Measurements from ENCODE around the gene SIGLEC11.
"Not testable (repeated sequence)": the region's sequence is repeated elsewhere in the genome, so short reads cannot be mapped to it uniquely, and the experiment has no call there.

SIGLEC11 gene

DNA sequence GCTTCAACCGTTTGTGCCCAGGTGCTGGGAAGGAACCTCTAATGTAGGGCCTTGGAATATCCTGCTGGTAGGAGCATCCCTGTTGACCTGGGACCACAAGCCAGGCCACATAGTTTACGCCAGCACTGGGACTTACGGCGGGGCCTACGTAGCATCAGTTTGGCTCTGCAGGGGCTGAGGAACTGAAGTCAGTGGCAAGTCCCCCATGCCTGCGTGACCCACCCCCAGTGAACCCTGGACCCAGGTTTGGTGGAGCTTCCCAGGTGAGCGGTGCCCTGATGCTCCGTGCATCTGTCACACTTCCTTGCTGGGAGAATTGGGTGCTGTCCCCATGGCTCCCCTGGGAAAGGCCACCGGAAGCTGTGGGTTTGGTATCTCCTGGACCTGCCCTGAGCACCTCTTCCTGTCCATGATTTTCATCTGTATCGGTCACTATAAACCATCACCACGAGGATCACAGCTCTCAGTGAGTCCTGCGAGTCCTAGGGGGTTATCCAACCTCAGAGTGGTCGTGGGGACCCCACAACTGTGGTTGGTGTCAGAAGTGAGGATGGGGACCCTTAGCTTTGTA, 9.9 kb downstream of the SIGLEC11 start:
- no peak for DNase-seq

DNA sequence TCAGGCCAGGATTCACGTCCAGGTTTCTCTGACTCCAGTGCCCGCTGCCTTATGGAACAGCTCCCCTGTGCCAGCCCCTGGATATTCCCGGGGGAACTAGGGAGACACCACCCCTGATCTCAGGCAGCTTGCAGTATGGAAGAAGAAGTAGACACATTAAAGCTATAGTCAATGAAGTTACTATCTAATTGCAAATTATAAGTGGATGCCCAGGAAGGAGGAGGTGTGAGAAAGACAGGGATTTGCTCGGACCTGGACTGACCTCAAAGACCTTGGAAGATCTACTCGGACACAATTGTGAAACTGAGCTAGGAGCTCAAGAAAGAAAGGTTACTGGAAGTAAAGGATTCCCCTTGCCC, 10.4 kb downstream of the SIGLEC11 start:
- no peak for DNase-seq

DNA sequence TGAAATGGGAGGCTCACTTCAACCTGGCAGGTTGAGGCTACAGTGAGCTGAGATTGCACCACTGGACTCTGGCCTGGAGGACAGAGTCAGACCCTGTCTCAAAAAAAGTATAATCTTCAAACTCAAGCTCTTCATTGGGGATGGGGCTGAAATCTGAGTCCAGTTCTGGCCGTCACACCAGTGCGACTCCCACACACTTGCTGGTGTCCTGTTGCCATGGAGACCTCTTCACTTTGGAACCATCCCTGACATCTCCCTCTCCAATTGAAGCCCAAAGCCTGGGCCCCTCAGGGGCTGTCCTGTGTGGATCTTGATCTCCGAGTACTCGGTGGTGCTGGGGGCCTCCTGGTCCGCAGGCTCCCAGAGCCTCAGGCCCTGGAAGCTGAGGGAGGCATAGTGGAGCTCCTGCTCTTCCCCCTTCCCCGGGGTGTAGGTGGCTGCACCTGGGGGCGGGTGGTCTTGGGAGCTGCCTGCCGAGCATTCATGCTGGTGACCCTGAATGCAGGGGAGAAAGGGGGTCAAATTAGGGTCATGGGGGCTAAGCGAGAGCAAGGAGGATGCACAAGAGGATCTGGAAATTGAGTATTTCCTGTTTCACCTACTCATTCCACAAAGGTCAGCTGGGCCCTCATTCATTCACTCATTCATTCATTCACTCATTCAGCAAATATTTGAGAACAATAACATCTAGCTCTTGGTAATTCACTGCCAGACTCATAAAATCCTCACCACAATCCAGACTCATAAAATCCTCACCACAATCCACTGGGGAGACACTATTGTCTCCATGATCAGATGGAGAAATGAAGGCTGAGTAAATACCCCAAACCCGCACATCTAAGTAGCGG, 11.0 kb downstream of the SIGLEC11 start:
- DNase-seq, result no peak

DNA sequence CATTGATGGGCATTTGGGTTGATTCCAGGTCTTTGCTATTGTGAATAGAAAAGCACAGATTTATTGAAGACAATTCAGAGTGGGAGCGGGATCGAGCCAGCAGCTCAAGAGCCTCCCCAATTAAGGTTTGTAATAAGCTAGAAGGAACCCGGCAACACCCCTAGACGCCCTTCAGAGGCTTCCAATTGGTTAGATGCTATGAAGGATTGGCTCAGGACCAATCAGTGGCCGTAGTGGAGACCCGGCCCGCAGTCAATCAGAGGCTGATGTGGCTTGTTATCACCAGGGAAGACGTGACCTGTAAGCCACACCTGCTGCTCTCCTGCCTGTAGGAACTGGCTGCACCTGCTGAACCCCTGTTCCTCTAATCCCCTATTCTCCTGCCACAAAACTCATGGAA, 14.6 kb downstream of the SIGLEC11 start:
- no peak for DNase-seq

DNA sequence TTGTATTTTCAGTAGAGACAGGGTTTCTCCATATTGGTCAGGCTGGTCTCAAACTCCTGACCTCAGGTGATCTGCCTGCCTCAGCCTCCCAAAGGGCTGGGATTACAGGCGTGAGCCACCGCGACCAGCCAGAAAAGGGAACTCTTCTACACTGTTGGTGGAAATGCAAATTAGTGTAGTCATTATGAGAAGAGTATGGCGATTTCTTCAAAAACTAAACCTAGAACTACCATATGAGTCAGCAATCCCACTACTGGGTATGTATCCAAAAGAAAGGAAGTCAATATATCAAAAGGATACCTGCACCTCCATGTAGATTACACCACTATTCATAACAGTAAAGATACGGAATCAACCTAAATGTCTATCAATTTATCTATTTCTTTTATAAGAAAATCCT, 16.4 kb downstream of the SIGLEC11 start:
- not testable (repeated sequence) for DNase-seq

DNA sequence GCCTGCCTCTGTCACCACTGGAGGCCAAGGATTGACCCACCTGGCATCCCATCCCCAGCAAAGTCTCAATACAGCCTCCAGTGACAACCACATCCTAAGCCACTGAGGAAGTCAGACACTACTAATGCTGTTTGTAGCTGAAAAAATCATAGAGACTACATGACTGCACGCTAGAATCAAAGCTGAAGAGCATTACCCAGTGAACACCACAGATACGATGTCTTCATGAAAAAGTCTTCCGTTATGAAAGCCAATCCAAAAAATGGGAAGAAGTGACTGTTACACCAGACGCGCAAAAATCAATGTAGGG, 20.5 kb downstream of the SIGLEC11 start:
- DNase-seq, result no peak

DNA sequence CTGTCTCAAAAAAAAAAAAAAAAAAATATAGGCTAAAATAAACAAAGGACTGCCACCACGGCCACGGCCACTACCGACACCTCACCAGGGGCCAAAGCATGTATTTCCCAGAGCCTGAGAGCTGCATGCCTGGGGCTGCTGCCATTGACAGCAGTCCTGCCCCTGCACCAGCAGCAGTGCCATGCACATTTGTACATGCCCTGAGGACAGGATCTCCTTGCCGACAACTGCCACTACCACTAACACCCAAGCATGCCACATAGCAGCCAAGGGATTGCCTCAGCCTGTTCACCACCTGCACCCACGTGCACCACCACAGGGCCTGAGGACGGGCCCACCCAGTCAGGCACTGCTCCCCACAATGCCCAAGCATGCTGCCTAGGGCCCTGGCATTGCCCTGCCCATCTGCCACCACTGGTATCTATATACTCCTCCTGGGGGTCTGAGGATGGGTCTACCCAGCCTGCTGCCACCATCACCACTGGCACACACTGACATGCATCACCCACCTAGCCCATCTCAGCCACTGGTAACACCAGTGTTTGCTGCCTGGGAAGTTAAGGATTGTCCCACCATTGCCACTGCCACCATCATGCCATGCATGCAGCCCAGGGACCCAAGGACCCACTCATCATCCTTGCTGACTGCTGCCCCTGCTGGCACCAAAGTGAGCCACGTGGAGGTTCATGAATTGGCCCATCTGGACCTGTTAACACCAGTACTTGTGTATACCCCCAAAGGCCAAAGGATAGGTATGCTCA, 21.1 kb downstream of the SIGLEC11 start:
- DNase-seq, result no peak

DNA sequence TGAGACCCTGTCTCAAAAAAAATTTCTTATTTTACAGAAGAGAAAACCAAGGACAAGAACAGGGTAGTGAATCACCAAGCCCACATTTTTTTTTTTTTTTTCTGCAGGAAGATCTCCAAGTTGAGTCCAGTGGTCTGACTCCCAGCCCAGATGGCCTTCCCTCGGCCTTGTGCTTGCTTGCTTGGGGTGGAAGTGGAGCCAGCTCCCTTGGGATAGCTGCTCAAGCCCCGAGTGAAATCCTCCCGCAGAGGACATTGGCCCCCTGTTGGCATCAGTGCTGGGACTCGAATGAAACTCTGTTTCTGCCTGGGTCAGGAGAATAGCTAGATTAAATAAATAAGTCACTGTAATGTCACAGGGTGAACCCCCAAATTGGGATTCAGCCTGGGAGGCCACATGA, 22.3 kb downstream of the SIGLEC11 start:
- no peak for DNase-seq

DNA sequence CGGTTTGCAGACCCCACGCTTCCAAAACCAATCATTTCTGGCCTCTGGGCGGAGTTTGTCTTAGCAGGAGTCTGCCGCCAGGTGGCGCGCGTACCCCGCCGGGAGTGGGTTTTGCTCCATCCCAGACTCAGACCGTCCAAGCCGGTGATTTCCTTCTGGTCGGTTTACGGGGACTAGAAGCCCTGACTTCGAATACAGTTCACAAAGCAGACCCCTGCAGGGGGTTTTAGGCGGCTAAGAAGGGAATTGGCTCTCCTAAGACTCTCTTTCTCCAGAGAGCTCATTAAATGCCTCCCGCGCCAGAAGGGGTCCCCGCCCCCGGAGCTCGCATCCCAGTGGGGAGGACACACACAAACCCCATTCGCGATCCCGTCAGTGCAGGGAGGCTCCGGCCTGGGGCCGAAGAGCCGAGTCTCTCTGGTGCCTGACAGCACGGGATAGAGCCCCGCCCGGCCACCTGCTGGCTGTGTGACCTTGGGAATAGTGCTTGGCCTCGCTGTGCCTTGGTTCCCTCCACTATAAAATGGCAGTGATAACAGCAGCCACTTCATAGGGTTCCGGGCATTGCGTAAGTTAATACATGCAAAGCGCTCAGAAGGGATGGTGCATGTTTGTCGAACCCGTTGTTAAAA, 23.1 kb downstream of the SIGLEC11 start:
- DNase-seq, result peak; percentile 75

DNA sequence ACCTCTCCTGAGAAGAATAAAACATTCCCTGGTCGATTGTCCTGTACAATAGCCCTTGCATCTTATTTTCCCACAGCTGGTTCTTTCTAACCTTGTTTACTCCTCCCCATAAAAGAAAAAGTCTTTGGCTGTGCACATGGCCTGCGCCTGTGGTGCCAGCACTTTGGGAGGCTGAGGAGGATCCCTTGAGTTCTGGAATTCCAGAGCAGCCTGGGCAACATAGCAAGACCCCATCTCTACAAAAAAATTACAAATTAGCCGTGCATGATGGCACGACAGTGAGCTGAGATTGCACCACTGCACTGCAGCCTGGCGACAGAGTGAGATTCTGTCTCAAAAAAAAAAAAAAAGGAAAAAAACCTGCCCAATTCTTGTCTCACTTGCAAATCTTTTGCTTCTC, 24.4 kb downstream of the SIGLEC11 start:
- no peak for DNase-seq

DNA sequence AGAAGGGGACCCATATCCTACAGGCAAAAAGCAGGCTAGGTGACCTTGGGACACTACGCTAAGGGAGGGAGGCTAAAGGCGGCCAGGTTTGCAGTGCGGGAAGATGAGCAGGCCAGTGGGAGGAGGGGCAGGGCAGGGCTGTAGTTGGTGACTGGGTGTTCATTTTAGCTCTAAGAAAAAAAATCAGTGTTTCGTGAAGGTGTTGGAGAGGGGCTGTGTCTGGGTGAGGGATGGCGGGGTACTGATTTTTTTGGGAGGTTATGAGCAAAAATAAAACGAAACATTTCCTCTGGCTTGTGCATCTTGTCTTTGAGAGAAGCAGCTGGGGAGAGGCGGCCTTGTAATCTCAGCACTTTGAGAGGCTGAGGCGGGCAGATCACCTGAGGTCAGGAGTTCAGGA, 27.3 kb downstream of the SIGLEC11 start:
- no peak for DNase-seq

DNA sequence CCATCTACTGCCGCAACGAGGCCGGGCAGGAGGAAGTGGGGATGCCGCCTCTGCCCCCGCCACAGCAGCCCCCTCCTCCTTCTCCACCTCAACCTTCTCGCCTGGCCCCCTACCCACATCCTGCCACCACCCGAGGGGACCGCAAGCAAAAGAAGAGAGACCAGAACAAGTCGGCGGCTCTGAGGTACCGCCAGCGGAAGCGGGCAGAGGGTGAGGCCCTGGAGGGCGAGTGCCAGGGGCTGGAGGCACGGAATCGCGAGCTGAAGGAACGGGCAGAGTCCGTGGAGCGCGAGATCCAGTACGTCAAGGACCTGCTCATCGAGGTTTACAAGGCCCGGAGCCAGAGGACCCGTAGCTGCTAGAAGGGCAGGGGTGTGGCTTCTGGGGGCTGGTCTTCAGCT, 28.2 kb downstream of the SIGLEC11 start:
- peak; percentile 20 for DNase-seq

DNA sequence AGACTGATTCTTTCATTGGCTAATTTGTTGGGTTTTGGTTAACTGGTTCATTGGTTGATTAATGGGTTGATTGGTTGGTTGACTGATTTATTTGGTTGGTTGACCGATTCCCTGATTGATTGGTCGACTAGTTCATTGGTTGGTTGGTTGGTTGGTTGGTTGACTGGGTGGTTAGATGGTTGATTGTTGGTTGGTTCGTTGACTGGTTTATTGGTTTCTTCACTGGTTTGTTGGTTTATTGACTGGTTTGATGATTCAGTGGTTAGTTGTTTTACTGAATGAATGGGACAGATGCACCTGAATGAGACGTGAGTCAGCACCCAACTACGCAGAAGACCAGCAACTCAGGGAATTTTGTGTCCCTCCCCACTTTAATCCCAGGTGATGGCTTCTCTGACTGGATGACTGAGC, 28.9 kb downstream of the SIGLEC11 start:
- no peak for DNase-seq

DNA sequence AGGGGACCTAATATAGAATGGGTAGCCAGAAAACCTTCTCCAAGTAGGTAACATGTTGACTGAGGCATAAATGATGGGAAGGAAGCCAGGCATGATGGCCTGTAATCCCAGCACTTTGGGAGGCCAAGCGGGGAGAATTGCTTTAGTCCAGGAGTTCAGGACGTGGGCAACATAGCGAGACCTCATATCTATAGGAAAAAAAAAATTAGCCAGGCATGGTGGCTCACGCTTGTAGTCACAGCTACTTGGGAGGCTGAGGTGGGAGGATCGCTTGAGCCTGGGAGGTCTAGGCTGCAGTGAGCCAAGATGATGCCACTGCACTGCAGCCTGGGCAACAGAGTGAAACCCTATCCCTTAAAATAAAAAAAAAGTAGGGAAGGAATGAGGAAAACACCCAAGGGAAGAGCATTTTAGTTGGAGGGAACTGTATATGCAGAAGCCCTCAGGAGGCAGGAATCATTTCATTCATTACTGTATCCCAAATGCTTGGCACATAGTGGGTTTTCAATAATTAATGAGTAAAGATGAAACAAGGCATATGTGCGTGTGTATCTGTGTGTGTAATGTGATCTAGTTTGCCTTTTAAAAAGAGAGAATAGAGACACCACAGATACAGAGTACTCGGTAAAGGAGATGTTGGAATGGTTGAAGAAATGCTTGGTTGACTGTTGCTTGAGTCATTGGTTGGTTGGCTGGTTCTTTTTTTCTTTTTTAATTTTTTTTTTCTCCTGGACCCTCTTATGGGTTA, 29.5 kb downstream of the SIGLEC11 start:
- DNase-seq, result no peak

DNA sequence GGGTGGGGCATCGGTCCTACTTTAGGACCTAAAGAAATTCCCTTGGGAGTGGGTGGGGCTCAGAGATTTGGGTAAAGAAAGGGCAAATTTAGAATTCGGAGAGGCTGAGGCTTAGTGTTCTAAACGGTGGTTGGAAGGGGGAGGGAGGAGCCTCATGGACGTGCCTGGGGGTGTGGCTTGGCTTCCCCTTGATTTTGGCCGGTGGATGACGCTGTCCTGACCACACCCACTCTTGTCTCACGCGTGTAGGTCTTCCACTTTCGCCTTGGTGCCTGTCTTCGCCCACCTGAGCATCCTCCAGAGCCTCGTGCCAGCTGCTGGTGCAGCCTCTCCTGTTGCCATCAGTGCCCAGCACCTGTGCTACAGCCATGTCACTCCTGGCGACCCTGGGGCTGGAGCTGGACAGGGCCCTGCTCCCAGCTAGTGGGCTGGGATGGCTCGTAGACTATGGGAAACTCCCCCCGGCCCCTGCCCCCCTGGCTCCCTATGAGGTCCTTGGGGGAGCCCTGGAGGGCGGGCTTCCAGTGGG, 30.4 kb downstream of the SIGLEC11 start:
- no peak for DNase-seq

DNA sequence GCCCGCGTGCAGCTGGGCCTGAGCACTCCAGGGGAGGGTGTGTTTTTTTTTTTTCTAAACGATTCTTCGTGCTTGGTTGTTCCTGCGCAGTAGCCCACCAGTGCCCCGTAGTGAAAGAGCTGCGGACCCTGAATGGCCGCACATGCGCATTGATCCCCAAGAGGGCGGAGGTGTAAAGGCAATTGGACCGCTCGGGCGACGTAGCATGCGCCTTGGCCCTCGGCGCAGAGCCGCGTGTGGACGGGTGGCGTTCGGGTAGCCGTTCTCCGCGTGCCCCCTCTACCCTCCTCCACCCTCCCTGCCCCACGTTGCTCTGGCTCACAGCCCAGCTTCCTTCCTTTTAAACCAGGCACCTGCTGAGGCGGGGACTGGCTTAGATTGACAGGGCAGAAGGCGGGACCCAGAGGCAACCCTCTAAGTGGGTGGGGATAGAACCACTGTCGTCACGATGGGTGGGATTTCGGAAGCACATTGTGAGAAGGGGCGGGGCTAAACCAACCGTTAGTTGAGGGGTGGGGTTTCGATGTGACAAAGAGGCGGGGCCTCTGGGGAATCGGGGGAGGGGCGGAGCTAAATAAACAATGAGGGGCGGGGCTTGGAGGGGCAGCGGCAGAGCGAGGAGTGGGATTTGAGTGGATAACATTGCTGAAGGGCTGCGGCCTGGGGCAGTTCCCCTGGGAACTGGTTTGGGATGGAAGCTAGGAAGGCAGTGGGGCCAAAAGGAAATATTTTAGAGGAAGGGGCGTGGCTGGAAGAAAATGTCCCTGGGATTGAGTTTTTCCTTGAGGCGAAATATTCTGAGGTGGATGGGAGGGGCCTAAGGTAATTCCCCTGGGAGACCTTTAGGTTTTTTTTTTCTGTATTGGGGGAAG, 31.1 kb downstream of the SIGLEC11 start:
- peak; percentile 86 for DNase-seq

DNA sequence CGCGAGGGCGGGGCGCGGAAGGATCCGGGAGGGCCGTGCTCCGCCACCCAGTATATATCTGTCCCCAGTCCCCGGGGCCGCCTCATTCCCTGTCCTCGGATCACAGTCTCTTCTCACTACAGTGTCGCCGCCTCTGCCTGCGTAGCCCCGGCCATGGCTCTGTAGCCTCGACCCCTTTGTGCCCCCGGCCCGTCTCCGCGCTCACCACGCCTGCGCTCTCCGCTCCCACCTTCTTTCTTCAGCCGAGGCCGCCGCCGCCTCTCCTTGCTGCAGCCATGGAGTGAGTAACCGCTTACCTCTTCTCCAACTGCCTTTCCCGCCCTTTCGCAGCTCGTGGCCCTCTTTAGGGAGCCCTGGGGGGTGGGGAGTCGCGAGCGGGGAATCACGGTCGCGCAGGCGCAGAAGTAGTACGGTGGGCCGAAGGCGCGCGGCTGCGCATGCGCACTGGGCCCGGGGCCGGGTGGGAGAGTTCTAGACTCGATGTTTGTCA, 31.8 kb downstream of the SIGLEC11 start, which contains the start of the genes ATF5 and NUP62:
Gene ATF5 (plus strand): TSS at position 85 of the 490 bp plus-strand sequence. CDS start 1,646 bp downstream, outside the sequence.
Gene NUP62 (minus strand): TSS at position 384 of the 490 bp plus-strand sequence. CDS start 19,697 bp downstream, outside the sequence.
- peak; percentile 87 for DNase-seq

DNA sequence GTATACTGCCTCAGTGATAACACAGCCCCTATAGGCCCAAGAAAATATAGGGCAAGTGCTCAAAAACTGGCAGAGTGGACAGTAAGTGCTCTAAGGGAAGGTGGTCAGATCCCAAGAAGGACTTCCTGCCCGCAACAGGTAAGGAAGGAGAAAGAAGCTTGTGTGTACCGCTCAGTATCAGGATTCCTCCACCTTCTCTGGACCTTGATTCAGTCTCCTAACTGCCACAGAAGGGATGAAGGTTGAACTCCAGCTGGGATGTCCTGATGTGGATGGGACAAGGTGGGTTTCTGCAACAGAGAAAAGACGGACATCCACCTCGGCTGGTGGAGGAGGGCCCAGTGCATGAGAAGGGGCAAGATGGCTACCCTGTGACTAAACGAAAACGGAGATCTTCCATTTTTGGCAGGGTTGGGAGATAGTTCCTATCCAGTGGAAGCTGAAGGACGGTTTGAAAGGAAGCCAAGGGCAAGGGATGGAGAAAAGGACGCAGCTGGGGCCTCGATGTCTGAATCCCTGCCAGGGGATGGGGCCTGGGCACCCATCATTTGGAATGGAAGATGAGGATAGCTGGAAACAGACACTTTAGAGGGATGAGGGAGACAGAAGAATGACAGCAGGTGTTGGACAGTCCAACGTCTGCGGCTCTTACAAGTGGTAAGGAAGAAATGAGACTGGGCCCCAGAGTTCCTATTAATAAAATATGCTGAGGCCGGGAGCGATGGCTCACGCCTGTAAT, 33.3 kb downstream of the SIGLEC11 start:
- DNase-seq, result no peak

DNA sequence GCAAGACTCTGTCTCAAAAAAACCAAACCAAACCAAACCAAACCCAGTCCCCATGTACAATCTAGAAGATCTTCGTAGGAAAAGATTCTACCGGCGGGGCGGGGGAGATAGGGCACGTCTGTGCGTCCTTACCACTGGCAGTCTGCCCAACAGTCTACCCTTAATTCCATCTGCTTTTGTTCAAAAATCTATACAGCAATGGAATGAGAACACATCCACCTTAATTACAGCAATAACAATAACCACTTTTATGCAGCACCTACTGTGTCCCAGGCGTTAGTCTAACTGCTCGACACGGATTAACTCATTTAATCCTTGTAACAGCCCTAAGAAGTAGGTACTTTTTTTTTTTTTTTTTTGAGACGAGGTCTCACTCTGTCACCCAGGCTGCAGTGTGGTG, 34.5 kb downstream of the SIGLEC11 start:
- DNase-seq, result no peak

DNA sequence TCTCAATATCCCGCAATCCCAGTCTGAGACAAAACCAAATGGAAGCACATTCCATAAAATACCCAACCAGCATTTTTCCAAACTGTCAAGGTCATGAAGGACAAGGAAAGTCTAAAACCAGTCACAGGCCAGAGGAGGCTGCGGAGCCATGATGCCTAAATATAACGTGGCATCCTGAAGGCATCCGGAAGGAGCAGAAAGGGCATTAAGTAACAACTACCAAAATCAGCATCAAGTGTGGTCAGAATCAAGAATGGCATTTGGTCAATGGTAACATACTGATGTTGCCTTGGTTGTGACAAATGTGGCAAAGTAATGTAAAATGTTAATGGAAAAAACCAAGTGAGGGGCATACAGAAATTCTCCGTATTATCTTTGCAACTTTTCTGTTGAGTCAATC, 35.5 kb downstream of the SIGLEC11 start:
- no peak for DNase-seq
